H1 (cell line): ENCODE data around the gene PIP5K1B. TPM values are rescaled to one million over a fixed set of nuclear protein-coding genes. Genes with fewer than 3 reads are reported as not detected.

Experiments used
- BCL11A ChIP-seq, 2 experiments: IDR thresholded peaks; one replicate each; pipeline ENCODE4 v1.6.1; 2011; ENCODE audit warnings: low read depth in 2 of 2, low read length in 2 of 2, mild to moderate bottlenecking in 2 of 2
- CBX8 ChIP-seq: fragments of 300-800, 300-1000 bp; sonication (generic); IDR thresholded peaks from 2 replicates; pipeline ENCODE4 v1.7.1; 2016; ENCODE audit warnings: low read depth, low read length, borderline replicate concordance
- CTBP2 ChIP-seq: IDR thresholded peaks from 2 replicates; pipeline ENCODE4 v1.7.0; 2011; ENCODE audit warnings: borderline replicate concordance, mild to moderate bottlenecking, moderate library complexity, mixed read lengths, low read length; ENCODE audit not compliant: insufficient read depth, insufficient read length
- KDM4A ChIP-seq: IDR thresholded peaks from one replicate; pipeline ENCODE4 v1.7.1; 2012; ENCODE audit warnings: low read depth, mild to moderate bottlenecking, moderate library complexity, low read length, inconsistent platforms; ENCODE audit not compliant: severe bottlenecking
- RXRA ChIP-seq: IDR thresholded peaks from 2 replicates; pipeline ENCODE4 v1.6.1; 2011; ENCODE audit warnings: low read depth, mild to moderate bottlenecking, low read length, moderate library complexity; ENCODE audit not compliant: insufficient read depth
- SAP30 ChIP-seq: fragments of 300-600 bp; sonication (generic); IDR thresholded peaks from 2 replicates; pipeline ENCODE4 v1.7.1; 2012; ENCODE audit warnings: low read length, moderate library complexity, mild to moderate bottlenecking, inconsistent platforms; ENCODE audit not compliant: insufficient read depth, insufficient replicate concordance
- SIRT6 ChIP-seq: IDR thresholded peaks from one replicate; pipeline ENCODE4 v1.7.1; 2012; ENCODE audit warnings: low read length, inconsistent platforms
- SIX5 ChIP-seq: IDR thresholded peaks from 2 replicates; pipeline ENCODE4 v1.6.1; 2011; ENCODE audit warnings: mild to moderate bottlenecking, low read depth, low read length
- polyA plus RNA-seq, 7 experiments: library from polyadenylated mRNA; depleted of rRNA in 3 of 7; stranded (reverse) in 5 of 7; unstranded in 2 of 7; fragments of >200 nt in 5 of 7; fragments of 200-250 nt in 2 of 7; gene quantifications; 1 replicate in 5 of 7; 2 replicates in 1 of 7; 4 replicates in 1 of 7; pipeline versions ENCODE4 v1.2.1 to v1.2.3, GENCODE V29; 2011 to 2013; ENCODE audit warnings: missing spikeins in 2 of 7, mixed read lengths in 2 of 7
- total RNA-seq: library from RNA; stranded (reverse); fragmentation: NEBNext Ultra II Directional; extraction: Animal tissue kit (Norgen Biotek cat#: 25700); gene quantifications from 2 replicates; pipeline ENCODE4 v1.2.1, GENCODE V29; 2021
- TF ChIP-seq, protein P1 (sequence below): fragments of 300-600 bp; sonication (generic); IDR thresholded peaks from 2 replicates; pipeline ENCODE4 v1.7.1; 2012; ENCODE audit warnings: low read length, moderate library complexity, mild to moderate bottlenecking, inconsistent platforms; ENCODE audit not compliant: insufficient replicate concordance
- TF ChIP-seq, protein P2 (sequence below): IDR thresholded peaks from 2 replicates; pipeline ENCODE4 v1.6.1; 2012; ENCODE audit warnings: inconsistent platforms

The PIP5K1B gene
- total and polyA plus RNA-seq, 2 of the 8 experiments (the other 6 are each of a cell fraction or from before 2014, with no cell fraction given): 4.7 to 7.7 TPM

DNA sequence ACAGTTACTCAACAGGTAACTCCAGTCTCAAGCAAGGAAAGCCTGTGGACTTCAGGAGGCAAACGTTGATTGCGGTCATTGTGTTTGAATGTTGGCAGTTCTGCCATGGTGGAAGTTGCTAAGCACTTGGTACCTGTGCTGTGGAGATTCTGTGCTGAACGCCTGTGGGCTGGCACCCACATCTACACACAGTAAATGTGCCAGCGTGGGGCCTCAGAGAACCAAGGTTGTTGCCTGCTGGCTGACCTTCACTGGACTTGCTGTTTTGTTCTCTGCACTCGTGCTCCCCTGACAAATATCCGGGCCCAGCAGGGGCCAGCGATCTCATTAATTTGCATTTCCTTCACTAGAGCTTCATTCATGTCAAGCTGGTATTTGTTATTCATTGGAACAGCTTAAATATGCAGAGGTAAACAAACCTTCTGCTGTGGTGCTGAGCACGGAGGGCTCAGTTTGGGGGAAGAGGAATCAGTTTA is 167.0 kb downstream of the PIP5K1B start (continued):
- TF ChIP-seq, protein P1, sequence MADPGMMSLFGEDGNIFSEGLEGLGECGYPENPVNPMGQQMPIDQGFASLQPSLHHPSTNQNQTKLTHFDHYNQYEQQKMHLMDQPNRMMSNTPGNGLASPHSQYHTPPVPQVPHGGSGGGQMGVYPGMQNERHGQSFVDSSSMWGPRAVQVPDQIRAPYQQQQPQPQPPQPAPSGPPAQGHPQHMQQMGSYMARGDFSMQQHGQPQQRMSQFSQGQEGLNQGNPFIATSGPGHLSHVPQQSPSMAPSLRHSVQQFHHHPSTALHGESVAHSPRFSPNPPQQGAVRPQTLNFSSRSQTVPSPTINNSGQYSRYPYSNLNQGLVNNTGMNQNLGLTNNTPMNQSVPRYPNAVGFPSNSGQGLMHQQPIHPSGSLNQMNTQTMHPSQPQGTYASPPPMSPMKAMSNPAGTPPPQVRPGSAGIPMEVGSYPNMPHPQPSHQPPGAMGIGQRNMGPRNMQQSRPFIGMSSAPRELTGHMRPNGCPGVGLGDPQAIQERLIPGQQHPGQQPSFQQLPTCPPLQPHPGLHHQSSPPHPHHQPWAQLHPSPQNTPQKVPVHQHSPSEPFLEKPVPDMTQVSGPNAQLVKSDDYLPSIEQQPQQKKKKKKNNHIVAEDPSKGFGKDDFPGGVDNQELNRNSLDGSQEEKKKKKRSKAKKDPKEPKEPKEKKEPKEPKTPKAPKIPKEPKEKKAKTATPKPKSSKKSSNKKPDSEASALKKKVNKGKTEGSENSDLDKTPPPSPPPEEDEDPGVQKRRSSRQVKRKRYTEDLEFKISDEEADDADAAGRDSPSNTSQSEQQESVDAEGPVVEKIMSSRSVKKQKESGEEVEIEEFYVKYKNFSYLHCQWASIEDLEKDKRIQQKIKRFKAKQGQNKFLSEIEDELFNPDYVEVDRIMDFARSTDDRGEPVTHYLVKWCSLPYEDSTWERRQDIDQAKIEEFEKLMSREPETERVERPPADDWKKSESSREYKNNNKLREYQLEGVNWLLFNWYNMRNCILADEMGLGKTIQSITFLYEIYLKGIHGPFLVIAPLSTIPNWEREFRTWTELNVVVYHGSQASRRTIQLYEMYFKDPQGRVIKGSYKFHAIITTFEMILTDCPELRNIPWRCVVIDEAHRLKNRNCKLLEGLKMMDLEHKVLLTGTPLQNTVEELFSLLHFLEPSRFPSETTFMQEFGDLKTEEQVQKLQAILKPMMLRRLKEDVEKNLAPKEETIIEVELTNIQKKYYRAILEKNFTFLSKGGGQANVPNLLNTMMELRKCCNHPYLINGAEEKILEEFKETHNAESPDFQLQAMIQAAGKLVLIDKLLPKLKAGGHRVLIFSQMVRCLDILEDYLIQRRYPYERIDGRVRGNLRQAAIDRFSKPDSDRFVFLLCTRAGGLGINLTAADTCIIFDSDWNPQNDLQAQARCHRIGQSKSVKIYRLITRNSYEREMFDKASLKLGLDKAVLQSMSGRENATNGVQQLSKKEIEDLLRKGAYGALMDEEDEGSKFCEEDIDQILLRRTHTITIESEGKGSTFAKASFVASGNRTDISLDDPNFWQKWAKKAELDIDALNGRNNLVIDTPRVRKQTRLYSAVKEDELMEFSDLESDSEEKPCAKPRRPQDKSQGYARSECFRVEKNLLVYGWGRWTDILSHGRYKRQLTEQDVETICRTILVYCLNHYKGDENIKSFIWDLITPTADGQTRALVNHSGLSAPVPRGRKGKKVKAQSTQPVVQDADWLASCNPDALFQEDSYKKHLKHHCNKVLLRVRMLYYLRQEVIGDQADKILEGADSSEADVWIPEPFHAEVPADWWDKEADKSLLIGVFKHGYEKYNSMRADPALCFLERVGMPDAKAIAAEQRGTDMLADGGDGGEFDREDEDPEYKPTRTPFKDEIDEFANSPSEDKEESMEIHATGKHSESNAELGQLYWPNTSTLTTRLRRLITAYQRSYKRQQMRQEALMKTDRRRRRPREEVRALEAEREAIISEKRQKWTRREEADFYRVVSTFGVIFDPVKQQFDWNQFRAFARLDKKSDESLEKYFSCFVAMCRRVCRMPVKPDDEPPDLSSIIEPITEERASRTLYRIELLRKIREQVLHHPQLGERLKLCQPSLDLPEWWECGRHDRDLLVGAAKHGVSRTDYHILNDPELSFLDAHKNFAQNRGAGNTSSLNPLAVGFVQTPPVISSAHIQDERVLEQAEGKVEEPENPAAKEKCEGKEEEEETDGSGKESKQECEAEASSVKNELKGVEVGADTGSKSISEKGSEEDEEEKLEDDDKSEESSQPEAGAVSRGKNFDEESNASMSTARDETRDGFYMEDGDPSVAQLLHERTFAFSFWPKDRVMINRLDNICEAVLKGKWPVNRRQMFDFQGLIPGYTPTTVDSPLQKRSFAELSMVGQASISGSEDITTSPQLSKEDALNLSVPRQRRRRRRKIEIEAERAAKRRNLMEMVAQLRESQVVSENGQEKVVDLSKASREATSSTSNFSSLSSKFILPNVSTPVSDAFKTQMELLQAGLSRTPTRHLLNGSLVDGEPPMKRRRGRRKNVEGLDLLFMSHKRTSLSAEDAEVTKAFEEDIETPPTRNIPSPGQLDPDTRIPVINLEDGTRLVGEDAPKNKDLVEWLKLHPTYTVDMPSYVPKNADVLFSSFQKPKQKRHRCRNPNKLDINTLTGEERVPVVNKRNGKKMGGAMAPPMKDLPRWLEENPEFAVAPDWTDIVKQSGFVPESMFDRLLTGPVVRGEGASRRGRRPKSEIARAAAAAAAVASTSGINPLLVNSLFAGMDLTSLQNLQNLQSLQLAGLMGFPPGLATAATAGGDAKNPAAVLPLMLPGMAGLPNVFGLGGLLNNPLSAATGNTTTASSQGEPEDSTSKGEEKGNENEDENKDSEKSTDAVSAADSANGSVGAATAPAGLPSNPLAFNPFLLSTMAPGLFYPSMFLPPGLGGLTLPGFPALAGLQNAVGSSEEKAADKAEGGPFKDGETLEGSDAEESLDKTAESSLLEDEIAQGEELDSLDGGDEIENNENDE: peak; percentile 72
- TF ChIP-seq KDM4A (no peak), CTBP2 (peak; percentile 88), SAP30 (no peak), SIRT6 (no peak), RXRA (0 out of 2 replicates have a peak, but pooled peaks have one; percentile 40), CBX8 (no peak), BCL11A (IDR thresholded peaks at IDR 0.05; ENCODE audit: low read depth in 2 of 2, low read length in 2 of 2) (peak in 1 of 2 experiments; percentile 91), SIX5 (no peak)
- TF ChIP-seq, protein P2, sequence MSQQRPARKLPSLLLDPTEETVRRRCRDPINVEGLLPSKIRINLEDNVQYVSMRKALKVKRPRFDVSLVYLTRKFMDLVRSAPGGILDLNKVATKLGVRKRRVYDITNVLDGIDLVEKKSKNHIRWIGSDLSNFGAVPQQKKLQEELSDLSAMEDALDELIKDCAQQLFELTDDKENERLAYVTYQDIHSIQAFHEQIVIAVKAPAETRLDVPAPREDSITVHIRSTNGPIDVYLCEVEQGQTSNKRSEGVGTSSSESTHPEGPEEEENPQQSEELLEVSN: peak; percentile 63
